Embryonic facial prominence (tissue), 1 donor: ENCODE results near the gene EPX.
A peak's percentile ranks its signal among the peaks of the same experiment; 100 is the strongest.

Source experiments
- DNase-seq: peaks from one replicate; pipeline ENCODE4 v3.0.0-alpha.2; 2016; ENCODE audit errors: extremely low spot score

EPX gene

DNA sequence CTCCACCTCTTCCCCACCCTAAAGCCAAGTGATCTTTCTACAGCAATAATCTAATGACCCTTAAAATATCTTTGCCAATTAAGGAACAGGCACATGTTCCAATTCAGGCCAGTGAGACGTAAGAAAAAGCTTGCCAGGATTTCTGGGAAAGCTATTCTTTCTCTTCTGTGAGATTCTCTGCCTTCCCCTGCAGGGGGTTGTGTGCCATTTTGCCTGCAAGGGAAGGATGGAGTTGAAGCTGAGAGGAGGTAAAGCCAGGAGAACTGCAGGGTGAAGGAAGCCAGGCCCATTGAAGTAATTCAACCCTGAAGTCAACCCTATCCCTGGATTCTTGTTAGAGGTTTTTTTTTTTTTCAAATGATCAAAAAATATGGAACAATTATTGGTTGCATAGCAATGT lies 36.9 kb downstream of the EPX start:
- no peak for DNase-seq

DNA sequence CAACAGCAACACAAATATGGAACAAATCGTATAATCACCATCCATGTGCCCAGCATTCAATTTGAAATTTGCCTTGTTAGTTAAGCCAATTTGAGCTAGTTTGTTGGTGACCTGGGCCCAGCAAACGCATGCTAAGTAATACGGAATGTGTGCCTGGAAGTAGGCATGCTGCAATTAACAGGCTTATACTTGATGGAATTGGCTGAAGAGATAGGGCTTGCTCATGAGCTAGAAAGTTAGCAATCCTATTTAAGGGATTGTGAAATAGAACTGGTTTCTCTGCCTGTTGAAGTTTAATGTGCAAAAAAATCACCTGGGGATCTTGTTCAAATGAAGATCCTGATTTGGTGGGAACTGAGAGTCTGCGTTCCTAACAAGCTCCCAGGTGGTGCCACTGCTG lies 37.4 kb downstream of the EPX start:
- no peak for DNase-seq

DNA sequence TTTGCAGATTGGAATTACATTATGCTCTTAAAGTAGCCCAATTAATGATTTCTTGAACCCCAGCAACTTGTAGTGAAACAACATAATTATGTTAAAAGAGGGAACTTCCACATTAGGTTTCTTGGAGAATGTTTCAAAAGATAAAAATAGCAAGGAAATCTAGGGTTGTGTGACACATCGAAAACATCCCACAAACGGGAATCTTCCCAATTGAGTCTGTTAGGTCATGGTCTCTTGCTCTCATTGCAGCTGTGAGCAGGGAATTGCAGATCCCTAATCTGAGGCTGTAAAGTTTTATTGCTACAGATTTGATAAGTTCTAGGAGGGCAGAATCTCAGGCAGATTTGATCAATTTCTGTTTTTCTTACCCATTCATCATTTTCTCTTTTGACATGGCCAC lies 39.1 kb downstream of the EPX start:
- DNase-seq, result no peak

DNA sequence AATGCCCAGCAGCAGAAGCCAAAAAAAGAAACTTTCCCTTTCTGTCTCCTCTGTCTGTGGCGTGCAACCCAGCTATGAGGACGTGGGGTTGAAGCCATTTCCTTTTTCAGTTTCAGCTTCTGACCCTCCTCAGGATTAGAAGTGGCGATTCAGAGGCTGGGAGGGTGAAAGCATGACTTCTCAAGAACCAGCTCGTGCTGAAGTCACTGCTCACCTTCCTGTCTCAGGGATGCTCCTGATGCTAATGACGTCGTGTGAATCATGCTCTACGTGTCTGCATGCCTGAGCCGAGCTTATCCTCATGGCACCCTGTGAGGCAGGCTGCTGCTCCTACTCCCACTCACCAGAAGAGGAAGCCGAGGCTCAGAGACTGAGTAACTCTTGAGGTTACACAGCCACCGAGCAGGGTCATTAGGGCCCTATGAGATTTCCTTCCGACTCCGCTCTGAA lies 40.2 kb downstream of the EPX start:
- DNase-seq, result no peak

DNA sequence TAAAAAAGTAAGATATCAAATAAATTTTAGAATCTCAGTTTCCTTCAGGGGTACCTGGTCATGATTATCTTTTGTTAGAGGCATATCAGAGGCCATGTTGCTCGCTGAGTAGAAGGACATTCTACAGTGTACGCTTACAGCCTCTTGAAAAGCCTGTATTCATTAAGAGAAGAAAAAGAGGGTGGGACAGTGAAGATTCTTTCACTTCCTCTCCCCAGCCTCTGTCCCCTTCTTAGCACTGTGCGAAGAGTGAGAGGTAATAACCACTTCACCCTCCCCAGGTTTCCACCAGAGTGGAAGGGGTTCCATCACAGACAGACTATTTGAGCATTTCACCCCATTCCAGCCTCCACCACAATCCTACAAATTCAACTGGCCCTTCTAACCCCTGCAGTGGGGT lies 41.0 kb downstream of the EPX start:
- DNase-seq, result no peak

DNA sequence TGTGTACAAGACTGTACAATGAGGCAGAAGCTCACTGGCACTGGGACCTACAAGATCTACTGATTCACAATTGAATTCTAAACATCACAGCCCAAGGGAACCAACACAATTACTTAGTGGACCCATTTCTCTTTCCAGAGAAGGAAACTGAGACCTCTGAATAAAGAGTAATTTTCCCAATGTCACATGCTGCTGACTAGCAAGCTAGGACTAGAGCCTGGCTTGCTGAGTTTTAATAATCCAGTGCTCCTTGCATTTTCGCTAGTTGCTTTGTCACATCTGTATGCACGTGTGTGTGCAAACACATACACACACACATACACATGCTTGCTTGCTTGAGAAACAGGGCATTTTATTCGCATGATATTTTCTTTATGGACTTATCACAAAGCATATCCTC lies 42.0 kb downstream of the EPX start:
- no peak for DNase-seq

DNA sequence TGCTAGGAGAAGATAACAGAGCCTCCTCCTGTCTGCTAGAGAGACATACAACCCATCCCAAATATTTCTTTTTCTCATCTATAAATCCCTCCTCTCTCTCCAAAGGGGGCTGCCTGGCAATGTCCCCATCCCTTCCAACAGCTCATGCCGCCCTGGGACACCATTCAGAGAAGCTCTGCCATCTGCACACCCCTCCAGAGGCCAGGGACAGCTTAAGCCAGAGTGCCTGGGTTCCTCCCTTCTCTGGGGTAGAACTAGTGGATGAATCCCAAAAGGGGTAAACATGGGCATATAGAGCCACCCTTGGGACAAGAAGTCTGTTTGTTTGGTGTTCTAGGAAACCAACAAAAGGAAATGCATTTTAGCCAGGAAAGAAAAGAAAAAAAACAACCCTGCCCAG lies 43.3 kb downstream of the EPX start:
- no peak for DNase-seq

DNA sequence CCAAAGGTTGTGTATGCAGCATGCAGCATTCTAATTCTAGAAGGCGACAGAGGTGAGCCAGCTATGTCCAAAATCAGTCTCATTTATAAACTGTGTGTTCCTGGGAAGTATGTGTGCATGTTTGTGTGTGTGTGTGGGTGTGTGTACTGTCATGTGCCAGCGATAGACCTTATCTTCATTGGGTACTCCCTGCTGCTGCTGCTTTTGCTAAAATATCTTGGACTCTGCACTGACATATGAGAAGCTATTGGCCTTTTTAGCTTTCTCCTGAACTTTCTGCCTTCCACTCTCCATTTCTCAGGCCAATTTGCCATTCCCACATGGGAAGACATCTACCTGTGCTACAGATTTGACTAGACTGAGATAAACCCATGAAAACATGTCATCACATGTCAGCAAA lies 43.9 kb downstream of the EPX start:
- no peak for DNase-seq

DNA sequence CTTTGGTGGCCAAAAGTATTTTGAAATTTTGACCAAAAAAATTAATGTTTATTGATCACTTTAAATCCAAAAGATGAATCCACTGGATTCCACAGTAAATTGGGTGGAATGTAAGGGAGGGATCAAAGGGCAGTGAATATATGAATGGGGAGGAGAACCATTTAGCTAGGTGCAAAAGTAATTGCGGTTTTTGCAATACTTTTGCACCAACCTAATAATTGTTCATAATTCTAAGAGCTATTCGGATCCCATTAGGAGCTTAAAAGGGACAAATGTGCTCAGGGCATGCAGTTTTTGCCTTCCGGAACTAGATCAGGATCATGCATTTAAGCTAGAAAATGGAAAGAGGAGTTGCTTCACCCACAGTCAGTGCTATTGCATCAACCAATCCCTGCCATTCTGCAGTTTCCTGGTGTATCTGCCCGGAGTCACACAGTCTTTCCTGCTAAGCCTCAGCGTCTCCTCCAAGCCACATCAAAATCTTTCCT lies 45.7 kb downstream of the EPX start, which contains the start of gene LPO:
Gene LPO (plus strand): TSS at position 438 of the 488 bp plus-strand sequence. CDS start 4,396 bp downstream, outside the sequence.
- no peak for DNase-seq

DNA sequence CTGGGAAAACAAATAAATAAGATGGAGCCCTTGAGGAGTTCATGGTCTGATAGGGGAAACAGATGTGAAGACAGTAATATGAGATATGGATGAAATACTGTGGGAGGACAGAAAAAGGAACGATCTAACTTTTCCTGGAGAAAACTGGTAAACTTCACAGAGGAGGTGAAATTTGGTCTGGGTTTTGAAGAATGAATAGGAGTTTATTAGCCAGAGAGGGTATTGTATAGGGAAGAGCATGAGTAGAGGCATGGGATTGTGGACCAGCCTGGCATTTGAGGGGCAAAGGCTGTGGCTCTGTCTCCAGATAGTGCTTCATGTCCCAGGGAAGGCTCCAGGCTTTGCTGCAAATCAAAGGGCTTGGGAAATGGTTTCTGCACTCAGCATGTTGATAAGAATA lies 47.5 kb downstream of the EPX start:
- no peak for DNase-seq

DNA sequence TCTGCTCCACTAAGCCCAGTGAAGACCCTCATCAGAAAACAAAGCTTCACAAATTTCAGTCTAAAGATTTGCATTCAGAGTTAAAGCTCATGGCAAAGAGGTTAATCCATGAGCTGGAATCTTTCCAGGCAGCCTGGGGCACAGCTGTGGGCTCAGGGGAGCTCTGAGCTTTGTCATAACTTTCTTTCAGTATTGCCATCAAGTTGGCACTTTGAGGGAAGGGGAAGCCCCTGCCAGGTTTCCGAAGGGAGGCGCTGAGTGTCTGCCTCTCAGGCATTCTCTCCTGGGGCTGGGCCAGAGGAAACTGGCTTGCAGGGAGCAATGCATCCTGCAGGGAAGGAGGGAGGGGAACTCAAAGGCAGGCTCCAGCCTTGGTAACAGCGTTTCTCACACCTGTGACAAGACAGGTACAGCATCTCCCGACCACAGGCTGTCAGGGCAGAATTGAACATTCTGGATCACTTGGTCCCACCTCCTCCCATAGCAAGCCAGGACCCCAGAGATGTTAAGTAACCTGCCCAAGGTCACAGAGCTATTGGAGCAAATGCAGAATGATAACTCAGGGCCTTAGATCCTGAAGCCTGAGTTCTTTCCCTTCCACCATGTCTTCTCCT lies 49.8 kb downstream of the EPX start:
- DNase-seq, result no peak

DNA sequence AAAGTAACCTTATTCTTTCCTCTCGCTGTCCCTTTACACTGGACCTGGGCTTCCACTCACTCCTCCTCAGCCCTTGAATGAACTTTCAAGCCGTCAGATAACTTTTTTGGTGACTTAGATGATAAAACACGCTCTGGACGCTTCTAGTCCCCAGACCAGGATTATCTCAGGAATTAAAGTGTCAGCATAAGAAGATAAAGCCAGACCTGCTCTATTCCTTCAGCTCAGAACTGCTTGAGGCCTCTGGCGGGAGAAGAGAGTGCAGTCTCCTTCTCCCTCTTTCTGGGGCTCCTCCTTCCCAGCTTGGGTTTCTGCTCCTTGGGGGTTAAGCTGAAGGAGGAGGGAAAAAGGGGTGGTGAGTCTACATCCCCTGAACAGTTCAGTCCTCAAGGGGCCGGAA lies 52.4 kb downstream of the EPX start:
- DNase-seq, result no peak

DNA sequence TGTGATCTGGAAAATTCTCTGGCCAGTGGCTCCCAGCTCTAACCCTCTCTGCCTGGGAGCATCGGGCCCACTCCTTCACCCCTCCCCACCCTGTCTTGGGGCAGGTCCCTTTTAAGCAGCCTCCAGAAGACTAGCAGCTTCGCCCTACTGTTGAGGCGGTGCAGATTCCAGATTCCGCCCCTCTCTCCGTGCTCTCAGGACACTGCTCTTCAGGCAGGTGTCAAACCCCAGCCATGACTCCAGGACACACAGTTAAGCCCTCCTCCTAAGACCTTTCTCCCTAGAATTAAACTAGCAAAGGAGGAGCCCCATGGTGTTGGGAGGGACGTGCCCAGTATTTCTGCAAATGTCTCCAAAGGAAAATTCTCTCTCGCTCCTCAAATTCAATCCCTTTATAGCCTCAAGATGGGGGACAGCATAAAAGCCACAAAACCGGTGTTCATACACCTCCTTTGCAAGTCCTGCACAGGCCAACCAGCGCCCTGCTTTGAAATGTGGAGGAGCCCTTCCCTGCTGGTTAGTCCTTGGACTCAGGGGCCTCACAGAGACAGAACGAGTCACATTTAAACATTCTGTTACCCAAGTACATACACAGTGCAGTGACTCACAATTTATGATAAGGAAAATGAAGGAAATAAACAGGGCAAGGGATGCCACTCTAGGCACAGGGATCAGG lies 53.0 kb downstream of the EPX start:
- no peak for DNase-seq

DNA sequence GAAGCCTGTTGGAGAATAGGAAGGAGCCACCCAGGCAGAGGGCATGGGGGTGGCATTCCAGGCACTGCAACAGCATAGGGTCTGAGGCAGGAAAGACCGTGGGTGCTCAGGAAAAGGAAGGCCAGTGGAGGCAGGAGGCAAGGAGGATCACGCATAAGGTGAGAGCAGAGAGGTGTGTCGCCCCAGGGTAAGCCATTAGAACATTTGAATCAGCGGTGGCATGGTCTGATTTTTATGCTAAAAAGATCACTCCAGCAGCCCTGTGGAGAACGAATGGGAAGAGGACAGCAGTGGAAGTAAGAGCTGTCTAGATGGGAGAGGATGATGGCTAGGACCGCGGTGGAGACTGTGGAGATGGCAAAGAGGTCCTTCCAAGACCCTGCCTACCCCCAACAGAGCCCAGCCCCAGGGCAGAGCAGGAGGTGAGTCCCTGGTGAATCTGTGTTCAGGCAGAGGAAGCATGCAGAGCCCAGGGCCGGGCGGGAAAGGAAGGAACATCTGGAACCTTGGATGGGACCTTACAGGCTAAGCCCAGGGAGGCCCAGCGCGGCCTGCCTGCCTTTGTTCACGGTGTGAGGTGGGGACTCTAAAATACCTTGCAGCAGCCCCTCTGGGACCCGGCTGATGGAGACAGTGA lies 53.7 kb downstream of the EPX start:
- no peak for DNase-seq

DNA sequence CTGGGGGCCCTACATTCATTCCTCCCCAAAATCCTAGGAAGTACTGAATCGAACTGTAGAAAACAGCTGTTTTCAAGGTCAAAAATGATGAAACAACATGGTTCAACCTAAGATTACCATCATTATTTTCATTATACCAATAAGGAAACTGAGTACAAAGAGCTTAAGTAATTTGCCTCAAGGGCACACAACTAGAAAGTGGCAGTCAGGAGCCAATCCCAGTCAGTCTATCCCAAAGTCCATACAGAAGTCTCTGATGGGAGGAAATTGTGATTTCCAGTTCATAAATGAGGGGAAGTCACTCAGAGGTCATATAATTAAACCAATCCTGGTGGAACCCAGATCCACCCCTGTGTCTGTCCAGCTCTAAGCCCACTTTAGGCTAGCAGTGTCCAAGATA lies 54.3 kb downstream of the EPX start:
- no peak for DNase-seq

DNA sequence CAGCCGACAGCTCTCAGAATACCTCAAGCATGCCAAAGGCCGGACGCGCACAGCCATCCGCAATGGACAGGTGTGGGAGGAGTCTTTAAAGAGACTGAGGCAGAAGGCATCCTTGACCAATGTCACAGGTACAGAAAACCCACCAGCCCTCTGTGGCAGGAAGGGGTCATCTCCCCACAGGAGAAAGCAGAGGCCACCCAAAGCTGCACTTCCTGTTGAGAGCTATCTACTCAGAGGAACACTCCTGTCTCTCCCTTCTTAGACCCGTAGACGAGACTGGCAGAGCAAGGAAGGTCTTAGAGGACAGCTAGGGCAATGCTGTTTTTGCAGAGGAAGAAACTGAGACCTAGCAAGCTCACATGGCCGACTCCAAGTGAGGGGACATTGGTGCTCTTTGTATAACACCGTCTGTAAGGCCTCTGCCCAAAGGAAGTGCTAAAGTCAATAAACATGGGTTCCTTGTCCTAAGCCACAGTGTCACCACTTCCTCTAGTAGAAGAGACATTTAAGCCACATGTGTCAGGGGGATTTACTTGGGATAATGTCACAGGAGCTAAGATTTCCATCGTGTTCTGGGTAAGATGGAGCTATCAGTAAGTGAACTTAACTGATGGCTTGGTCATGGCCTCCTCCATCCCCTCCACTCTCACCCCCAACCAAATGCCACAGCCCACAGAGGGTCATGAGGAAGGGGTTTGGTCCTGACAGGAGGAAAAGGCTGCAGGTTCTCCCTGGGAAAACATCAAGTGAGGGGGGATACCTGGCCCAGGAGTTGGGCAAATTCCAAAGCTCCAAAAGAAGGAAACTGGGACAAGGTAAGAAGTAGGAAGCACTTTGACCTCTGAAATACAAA lies 55.2 kb downstream of the EPX start:
- no peak for DNase-seq

DNA sequence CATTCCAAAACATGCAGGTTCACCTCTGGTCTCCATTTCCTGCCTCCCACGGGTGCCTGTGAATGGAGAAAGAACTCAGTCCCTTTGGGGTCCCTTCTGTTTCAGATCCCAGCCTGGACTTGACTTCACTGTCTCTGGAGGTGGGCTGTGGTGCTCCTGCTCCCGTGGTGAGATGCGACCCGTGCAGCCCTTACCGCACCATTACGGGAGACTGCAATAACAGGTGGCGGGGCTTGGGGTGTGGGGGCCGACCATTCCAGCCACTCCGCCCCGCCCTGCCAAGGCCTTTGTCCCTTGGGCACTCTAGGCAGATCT lies 56.4 kb downstream of the EPX start:
- DNase-seq, result no peak

DNA sequence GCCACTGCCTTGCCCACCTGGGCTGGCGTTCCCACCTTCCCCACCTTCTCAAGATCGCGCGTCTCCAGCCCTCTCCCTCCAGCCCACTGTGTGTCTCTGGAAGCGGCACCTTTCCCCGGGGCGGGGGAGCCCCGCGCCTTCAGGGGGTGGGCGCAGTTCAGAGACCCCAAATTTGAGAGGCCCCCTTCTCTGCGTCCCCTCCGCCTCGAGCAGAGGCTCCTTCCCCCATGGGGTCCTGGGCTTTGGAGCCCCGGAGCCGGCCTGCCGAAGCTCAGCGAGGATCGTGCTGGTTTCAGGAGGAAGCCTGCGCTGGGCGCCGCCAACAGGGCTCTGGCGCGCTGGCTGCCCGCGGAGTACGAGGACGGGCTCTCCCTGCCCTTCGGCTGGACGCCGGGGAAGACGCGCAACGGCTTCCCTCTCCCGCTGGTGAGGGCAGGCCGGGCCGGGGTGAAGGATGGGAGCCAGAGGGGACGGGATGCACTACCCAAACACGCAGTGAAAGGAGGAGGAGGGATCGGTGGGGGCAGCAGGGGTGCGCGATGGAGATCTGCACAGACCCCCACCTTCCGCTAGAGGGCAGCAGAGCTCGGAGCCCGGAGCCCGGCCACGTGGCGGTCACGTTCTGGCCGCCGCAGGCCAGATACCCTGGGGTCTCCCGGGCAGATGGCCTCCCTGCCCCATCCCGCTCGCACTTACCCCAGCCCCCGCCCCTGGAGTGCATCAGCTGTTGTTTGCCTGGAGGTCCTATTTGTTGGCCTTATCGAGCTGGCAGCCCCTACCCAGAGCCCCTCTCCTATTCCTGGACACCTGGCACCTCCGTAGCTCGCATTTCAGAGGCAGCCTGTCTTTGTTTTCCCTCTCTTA lies 57.0 kb downstream of the EPX start:
- peak; percentile 31 for DNase-seq

DNA sequence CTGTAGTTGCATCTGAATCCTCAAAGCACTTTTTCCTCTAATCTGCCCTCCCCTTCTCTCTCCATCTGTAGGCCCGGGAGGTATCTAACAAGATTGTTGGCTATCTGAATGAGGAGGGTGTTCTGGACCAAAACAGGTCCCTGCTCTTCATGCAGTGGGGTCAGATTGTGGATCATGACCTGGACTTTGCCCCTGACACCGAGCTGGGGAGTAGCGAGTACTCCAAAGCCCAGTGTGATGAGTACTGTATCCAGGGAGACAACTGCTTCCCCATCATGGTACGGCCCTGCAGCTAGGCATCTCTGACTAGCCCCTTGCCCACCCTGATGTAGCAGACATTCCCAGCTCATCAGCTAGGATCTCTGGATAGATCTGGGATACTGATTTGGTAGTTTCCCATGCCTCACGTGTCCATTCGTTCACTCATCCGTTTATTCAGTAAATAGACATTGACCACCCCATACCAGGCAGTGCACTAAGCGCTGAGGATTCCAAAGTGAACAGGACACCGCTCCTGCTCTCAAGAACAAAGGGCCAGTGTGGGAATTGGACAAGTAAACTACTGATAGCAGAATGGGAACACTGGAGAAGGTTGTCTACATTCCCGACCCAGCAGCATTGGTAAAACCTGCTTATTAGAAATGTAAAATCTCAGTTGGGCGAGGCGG lies 58.0 kb downstream of the EPX start:
- DNase-seq, result no peak

DNA sequence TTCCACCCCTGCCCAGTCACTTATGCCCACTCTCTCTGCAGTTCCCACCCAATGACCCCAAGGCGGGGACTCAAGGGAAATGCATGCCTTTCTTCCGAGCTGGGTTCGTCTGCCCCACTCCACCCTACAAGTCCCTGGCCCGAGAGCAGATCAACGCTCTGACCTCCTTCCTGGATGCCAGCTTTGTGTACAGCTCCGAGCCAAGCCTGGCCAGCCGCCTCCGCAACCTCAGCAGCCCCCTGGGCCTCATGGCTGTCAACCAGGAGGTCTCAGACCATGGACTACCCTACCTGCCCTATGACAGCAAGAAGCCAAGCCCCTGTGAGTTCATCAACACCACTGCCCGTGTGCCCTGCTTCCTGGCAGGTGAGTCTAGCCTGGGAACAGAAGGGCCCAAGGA lies 59.6 kb downstream of the EPX start:
- DNase-seq, result no peak

DNA sequence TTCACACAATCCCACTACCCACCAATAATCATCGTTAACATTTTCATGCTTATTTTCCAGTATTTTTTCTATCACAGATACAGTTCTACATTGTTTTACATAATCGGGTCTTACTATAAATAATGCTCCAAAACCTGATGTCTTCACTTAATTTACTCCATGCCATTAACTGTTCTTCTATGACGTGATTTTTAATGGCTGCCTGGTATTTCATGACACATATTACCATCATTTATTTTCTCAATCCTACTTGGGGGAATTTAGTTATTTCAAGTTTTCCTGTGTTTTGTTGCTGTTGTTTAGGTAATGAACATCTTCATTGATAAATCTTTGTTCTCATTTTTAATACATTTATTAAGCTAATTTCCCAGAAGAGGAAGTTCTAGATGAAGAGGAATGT lies 60.6 kb downstream of the EPX start:
- DNase-seq, result no peak
